Stimulated activated CD8-positive, alpha-beta memory T cell treated with anti-CD3 and anti-CD28 coated beads, Interleukin-4, amount 100 ng/mL, for 4 hours (primary cell): ENCODE results near the gene PPP1R3C.

ENCODE experiments used
- DNase-seq, 2 donors: peaks; one replicate each; pipeline ENCODE4 v3.0.0-alpha.2; 2020; ENCODE audit warnings: low read depth in 2 of 2, low spot score in 1 of 2

The PPP1R3C gene

DNA sequence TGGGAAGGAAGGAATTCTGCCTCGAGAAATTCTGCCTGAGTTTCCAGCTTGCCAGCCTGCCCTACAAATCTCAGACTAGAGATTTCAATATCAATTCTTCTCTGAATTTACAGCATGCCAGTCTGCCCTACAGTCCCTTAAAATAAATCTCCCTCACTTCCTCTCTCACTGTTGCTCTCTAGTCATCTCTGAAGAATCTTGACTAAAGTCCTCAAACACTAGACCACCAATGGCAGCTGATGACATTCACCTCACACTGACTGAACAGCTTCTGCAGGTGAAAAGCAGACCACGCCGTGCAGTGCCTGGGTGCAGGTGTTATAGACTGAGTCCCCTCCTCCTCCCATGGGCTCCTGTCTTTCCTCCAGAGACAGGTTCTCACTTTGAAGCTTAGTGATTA is 30.4 kb downstream of the PPP1R3C start:
- DNase-seq, result no peak

- DNase-seq, result no peak
These were observed 31.7 kb downstream of the PPP1R3C start for GRCh38 chr10:91601212-91601611.

- no peak for DNase-seq
These were observed 34.5 kb downstream of the PPP1R3C start for GRCh38 chr10:91598211-91598977.

DNA sequence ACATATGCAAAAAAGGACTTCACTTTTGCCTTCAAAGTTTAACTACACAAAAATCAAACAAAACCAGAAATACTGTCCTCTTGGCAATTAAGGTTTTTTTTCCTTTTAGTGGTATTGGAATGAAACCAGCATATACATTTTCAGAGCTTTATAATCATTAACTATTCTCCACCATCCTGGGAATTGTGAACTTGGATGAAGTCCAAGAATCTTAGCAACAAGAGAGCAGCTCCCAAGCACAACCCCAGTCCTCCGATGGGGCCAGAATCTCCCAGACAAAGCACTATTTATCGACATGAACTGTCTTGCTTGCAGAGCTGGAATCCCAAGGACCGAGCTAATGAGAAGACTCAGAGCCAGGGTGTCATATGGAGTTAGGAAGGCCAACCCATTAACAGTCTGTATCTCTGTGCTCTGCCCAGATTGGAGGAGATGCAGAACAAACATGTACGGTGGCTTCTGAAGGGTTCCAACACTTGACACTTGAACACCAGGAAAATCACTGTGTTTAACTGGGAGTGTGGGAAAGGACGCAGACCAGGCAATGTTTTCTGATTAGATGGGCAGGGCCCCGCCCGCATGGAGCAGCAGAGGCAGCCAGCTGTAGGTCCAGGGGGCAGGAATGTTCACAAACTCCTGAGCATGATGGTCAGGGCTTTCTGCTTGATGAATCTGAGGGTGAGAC is 35.5 kb downstream of the PPP1R3C start:
- no peak for DNase-seq

DNA sequence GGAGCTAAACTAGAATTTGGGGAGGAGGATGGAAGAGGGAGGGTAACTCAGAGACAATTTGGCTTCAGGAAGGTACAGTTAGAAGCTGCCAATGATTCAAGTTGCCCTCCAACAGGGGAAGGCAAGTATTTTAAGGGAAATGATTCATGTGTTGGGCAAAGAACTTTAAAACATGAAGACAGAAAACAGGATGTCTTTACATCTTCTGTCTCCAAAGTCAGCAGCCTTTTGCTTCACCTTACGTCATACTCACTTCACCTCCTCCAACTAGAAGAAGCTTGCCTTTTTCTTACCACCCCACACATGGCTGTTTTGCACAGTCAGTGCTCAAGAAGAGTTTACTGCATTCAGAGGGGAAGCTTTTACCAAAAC is 36.1 kb downstream of the PPP1R3C start:
- DNase-seq, result no peak

DNA sequence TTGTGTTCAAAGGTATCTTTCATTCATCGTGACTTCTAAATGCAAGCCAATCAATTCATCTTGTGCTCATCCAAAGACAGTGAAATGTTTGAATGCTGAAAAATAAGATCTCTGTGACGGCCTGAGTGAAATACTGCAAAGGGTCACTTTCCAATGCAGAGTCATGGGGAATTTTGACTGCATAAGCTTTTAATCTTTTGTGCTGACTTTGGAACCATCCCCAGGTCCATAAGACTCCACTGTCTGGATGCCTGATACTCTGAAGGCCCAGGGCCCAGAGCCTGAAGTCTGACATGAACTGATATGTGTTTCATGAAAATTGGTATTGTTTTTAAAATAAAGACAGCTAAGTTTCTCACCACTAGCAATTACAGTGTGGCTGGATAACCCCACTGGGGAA is 39.0 kb downstream of the PPP1R3C start:
- no peak for DNase-seq

DNA sequence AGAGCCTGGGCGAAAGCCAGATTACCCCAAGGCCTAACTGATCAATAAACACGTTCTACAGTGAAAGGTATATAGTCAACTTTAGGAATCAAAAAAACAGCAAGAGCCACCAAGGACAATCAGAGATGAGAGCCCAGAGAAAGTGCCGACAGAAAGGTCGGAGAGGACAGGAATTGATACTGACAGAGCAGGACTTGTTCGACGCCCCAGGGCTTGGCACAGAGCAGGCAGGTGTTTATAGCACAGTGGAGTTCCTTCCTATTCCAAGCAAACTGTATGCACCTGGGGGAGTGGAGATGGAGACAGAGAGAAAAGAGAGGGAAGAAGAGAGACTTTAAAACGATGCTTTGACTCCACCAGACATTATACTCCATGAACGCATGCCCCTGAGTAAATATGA is 39.5 kb downstream of the PPP1R3C start:
- no peak for DNase-seq

DNA sequence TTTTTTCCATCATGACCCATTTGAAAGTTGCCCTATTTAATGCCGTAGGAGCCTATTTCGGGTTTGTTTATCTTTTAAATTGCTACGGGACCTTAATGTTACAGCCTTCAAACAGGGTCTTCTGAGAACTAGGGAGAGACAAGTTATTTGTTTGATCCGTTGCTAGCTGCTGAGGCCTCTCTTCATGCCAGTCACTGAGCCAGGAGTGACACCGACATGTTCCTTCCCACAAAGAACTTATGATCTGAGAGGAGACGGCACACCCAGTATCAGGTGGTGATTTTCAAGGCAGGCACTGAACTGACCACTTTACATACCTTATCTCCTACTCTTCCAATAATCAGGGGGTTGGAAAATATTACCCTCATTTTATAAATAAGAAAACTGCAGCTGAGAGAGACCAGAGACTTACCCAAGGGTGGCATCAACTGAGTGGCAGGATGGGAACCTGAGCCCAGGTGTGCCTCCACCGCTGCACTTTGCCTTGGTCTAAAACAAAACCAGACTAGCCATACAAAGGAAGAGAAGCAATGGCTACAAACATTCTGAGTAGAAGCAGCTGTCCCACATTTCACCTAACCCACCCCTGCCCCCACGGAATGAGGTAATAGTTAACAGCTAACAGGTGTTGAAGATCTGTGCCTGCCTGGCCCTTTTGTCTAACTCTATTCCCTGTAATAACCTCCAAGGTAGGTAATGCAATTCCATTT is 40.5 kb downstream of the PPP1R3C start:
- DNase-seq, result no peak

GRCh38 chr10:91591797-91592174 is 41.1 kb downstream of the PPP1R3C start:
- DNase-seq, result no peak

DNA sequence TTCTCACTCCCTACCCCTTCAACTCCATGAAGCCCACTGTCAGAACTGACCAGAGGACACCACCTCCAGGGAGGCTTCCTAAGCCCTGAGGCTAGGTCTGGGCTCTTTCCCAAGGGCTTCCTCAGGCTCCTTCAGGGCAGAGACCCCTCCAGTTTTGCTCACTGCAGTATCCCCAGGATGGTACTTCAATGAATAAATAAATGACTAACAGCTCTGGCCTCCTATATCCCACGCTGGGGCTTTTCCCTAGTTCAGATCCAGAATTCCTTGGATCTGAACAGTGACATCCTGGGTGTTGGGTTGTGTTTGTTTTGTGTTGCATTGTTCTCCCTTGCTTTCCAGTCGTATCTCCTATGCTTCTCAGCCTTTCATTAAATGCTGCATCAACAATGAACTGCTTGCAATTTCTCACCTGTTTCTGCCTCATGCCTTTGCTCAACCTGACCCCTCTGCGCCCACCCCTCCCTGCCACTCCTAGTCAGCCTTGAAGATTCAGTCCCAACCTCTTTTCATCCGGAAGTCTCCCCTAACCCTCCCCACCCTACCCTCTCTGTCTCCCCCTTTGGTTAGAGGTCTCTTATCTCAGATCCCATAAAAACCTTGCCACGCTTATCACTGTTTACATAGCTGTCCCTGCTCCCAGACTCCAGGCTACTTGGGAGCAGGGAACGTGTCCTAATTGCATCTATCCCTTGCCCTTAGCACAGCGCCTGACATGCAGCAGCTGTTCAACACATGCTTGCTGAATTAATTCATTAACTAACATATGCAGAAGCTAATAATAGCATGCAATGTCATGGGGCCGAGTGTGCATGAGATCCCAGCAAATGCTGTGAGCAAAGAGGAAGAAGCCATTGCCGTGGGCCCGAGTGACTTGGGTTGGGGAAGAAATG is 41.7 kb downstream of the PPP1R3C start:
- no peak for DNase-seq

DNA sequence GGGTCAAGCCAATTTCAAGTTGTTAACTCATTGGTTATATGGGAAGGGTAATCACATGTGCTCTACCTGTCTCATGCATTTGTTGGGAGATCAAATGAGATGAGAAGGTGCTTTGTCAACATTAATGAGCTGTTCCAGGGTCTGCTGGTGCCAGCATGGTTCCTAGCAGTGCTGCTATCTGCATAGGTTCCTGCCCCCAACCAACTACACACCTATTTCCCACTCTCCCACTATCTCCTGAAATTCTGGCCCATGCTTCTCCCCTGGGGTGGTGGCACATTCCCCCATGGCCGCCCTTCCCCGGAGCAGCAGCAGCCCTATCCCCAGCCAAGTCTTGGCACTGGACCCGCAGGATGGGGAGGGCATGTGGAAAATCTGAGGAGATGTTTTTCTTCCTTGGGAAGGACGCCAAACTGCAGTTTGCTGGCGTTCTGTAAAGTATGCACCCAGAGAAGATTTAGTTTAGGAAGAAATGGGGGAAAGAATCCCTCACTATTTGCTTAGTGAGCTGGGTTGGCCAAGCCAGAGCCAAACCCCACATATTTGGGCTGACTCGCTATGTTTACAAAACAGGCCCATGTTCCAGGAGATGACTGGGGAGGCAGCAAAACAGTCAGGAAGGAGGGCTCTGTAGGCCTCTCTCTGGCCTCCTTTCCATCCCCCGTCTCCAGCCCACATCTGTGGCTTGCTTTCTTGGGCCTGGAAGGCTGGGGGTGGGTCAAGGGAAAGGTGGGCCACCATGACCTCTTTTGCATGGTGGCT is 42.5 kb downstream of the PPP1R3C start:
- no peak for DNase-seq

- DNase-seq, result no peak
These were observed 43.2 kb downstream of the PPP1R3C start for GRCh38 chr10:91589658-91590035.

DNA sequence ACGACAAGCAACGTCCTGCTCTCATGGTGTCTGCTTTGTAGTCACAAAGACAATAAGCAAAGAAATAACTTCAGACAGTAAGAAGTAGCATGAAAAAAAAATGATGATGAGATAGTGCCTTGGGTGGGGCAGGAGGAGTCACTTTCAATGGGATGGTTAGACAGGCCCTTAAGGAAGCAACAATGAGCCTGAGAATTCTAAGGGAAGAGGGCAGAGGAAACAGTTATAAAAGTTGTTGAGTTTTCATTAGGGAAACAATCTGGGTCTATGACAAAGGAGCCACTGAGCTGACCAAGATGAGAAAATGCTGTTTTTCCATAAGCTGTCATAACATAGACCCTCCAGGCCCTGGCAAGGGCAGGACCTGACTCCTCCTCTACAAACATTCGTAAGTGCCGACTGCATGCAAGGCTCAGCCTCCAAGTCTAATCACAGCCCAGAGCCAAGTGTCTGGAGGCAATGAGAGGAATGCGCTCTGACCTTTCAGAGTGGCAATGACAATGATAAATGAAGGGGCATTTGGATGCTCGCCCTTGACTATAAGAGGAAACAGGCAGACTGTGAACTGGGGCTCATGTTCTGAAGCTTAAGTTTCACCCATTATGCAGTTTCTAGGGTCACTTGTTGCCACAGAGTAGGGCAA is 43.7 kb downstream of the PPP1R3C start:
- no peak for DNase-seq

GRCh38 chr10:91587710-91588638 is 44.9 kb downstream of the PPP1R3C start:
- DNase-seq, result no peak

GRCh38 chr10:91582153-91582554 is 50.7 kb downstream of the PPP1R3C start:
- no peak for DNase-seq

- DNase-seq, result no peak
These were observed 53.4 kb downstream of the PPP1R3C start for GRCh38 chr10:91579329-91579985.
